ENCODE results near the gene GLI3. TPM values are rescaled to one million over a fixed set of nuclear protein-coding genes. Genes with fewer than 3 reads are reported as not detected.
A peak's percentile ranks its signal among the peaks of the same experiment; 100 is the strongest.

Gene GLI3
- total RNA-seq, 1 donor from 2014 or later: 7.3 TPM

GRCh38 chr7:42017349-42017986, 219.5 kb downstream of the GLI3 start:
- no peak for DNase-seq (ENCODE audit: low read depth)
- TF ChIP-seq CTCF (IDR thresholded peaks at IDR 0.05; ENCODE audit: insufficient read depth, low read length, poor library complexity, severe bottlenecking): no peak
- Histone ChIP-seq H3K36me3 (ENCODE audit: control insufficient read depth, insufficient read depth, low read length) (no peaks in the 10 kb centered on the region), H3K27me3 (ENCODE audit: control insufficient read depth, insufficient read depth, low read length) (no peaks in the 10 kb centered on the region), H3K4me3 (ENCODE audit: low read depth, low read length) (no peak overlapping the region)

- Histone ChIP-seq H3K4me3 (ENCODE audit: low read depth, low read length) (no peak overlapping the region), H3K27me3 (ENCODE audit: control insufficient read depth, insufficient read depth, low read length) (no peaks in the 10 kb centered on the region), H3K36me3 (ENCODE audit: control insufficient read depth, insufficient read depth, low read length) (no peaks in the 10 kb centered on the region)
- no peak for DNase-seq (ENCODE audit: low read depth)
- TF ChIP-seq CTCF (IDR thresholded peaks at IDR 0.05; ENCODE audit: insufficient read depth, low read length, poor library complexity, severe bottlenecking): no peak
Observed at GRCh38 chr7:42016517-42016916, 220.5 kb downstream of the GLI3 start.

GRCh38 chr7:42014625-42015618, 222.1 kb downstream of the GLI3 start:
- Histone ChIP-seq H3K36me3 (ENCODE audit: control insufficient read depth, insufficient read depth, low read length) (no peaks in the 10 kb centered on the region), H3K4me3 (ENCODE audit: low read depth, low read length) (no peak overlapping the region), H3K27me3 (ENCODE audit: control insufficient read depth, insufficient read depth, low read length) (no peaks in the 10 kb centered on the region)
- peak; percentile 53 for TF ChIP-seq CTCF (IDR thresholded peaks at IDR 0.05; ENCODE audit: insufficient read depth, low read length, poor library complexity, severe bottlenecking)
- DNase-seq (ENCODE audit: low read depth): no peak

GRCh38 chr7:42012786-42013360, 224.1 kb downstream of the GLI3 start:
- TF ChIP-seq CTCF (IDR thresholded peaks at IDR 0.05; ENCODE audit: insufficient read depth, low read length, poor library complexity, severe bottlenecking): no peak
- DNase-seq (ENCODE audit: low read depth): peak; percentile 43
- H3K4me3 ChIP-seq (ENCODE audit: low read depth, low read length): no peak overlapping the region
- H3K36me3 ChIP-seq (ENCODE audit: control insufficient read depth, insufficient read depth, low read length): no peaks in the 10 kb centered on the region
- no peaks in the 10 kb centered on the region for H3K27me3 ChIP-seq (ENCODE audit: control insufficient read depth, insufficient read depth, low read length)

- H3K36me3 ChIP-seq (ENCODE audit: control insufficient read depth, insufficient read depth, low read length): no peaks in the 10 kb centered on the region
- no peaks in the 10 kb centered on the region for H3K27me3 ChIP-seq (ENCODE audit: control insufficient read depth, insufficient read depth, low read length)
- no peak for TF ChIP-seq CTCF (IDR thresholded peaks at IDR 0.05; ENCODE audit: insufficient read depth, low read length, poor library complexity, severe bottlenecking)
- DNase-seq (ENCODE audit: low read depth): no peak
- H3K4me3 ChIP-seq (ENCODE audit: low read depth, low read length): no peak overlapping the region
Observed at GRCh38 chr7:42012313-42012712, 224.7 kb downstream of the GLI3 start.
